ENCODE results near the gene KNG1. TPM values are rescaled to one million over a fixed set of nuclear protein-coding genes. Genes with fewer than 3 reads are reported as not detected.

KNG1 gene
- total and polyA plus RNA-seq, 2 of the 8 experiments (the other 6 are each of a cell fraction or from before 2014, with no cell fraction given): 0.05 TPM; not detected in 1

DNA sequence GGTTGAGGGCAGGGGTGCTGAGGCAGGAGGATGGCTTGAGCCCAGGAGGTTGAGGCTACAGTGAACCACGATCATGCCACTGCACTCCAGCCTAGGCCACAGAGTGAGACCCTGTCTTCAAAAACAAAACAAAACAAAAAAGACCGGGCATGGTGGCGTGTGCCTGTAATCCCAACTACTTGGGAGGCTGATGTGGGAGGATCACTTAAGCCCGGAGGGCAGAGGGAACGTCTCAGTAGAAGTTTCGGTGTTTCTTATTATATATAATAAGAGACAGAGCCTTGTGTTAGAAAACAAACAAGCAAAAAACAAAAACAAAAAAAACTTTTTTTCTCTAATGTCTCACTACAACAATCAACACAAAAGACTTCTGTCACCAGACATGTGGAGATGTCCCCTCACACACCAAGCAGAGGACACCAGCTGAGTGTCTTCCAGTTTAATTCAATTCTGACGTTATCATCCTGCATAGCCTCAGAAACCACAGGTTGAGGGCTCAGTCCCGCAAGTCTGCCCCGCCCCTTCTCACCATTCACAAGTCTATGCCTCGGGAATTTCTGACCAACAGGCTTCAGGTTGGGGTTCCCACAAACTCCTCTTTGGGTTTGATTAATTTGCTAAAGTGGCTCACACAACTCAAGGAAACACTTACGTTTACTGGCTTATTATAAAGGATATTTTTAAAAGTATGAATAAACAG is 42.2 kb downstream of the KNG1 start:
- Histone ChIP-seq H3K27me3 (replicated peaks in 1 of 4; ENCODE audit: control insufficient read depth in 3 of 4, extremely low read depth in 1 of 4, insufficient read depth in 3 of 4, low read length in 3 of 4) (no peaks in the 10 kb centered on the region), H4K5ac (ENCODE audit: insufficient read length, low read depth, low read length) (no peak overlapping the region), H3K9ac (replicated peaks in 1 of 4; ENCODE audit: extremely low read depth in 1 of 4, low read depth in 3 of 4, low read length in 3 of 4) (no peak overlapping the region), H2BK5ac (ENCODE audit: low read depth, low read length) (no peak overlapping the region), H2AK5ac (ENCODE audit: low read depth, low read length) (no peak overlapping the region), H3K23ac (ENCODE audit: insufficient read length) (no peak overlapping the region), H3K4me1 (replicated peaks in 1 of 4; ENCODE audit: control insufficient read depth in 3 of 4, insufficient read depth in 4 of 4, low read length in 3 of 4) (no peaks in the 10 kb centered on the region), H3K14ac (ENCODE audit: insufficient read length) (no peak overlapping the region), H3K4me3 (ENCODE audit: extremely low read depth in 1 of 4, insufficient read depth in 2 of 4, low read depth in 3 of 4, low read length in 4 of 4) (no peak overlapping the region), H3K79me1 (ENCODE audit: low read depth, low read length) (no peaks in the 10 kb centered on the region), H2BK12ac (ENCODE audit: low read depth, low read length) (0 out of 2 replicates have a peak overlapping the region, but pooled peaks have one; percentile 27), H3K4ac (replicated peaks; ENCODE audit: insufficient read length, low read depth, low read length) (no peak overlapping the region), H3K4me2 (ENCODE audit: insufficient read depth in 1 of 2, low read depth in 2 of 2, low read length in 2 of 2) (no peak overlapping the region), H4K91ac (replicated peaks; ENCODE audit: insufficient read length, low read length) (no peak overlapping the region), H3K56ac (replicated peaks; ENCODE audit: insufficient read length, low read depth, low read length) (no peak overlapping the region), H3K9me3 (ENCODE audit: insufficient read depth in 2 of 2, low read depth in 1 of 2, low read length in 1 of 2) (no peaks in the 10 kb centered on the region), H4K20me1 (replicated peaks in 1 of 2; ENCODE audit: control insufficient read depth in 1 of 2, insufficient read depth in 2 of 2, low read length in 2 of 2) (no peaks in the 10 kb centered on the region), H2BK15ac (ENCODE audit: low read length) (no peak overlapping the region), H3K23me2 (ENCODE audit: low read depth, low read length) (no peaks in the 10 kb centered on the region), H2BK20ac (ENCODE audit: low read length) (no peak overlapping the region), H3K36me3 (ENCODE audit: control insufficient read depth in 2 of 4, insufficient read depth in 4 of 4, low read length in 3 of 4) (no peaks in the 10 kb centered on the region), H3K79me2 (ENCODE audit: control insufficient read depth in 1 of 2, insufficient read depth in 2 of 2, low read length in 2 of 2) (no peaks in the 10 kb centered on the region), H2BK120ac (replicated peaks; ENCODE audit: low read depth, low read length) (no peak overlapping the region), H2AFZ (ENCODE audit: low read length) (no peak overlapping the region), H4K8ac (ENCODE audit: extremely low read depth, insufficient read depth, low read length) (no peak overlapping the region), H3K18ac (ENCODE audit: extremely low read depth, low read length) (no peak overlapping the region), H3K27ac (ENCODE audit: low read depth, low read length) (no peak overlapping the region)
- DNase-seq (ENCODE audit: low read depth in 1 of 2, low spot score in 2 of 2) (no peak), FAIRE-seq (no peak)
- ChIA-PET POLR2A (ENCODE audit: partially characterized antibody) (interaction anchor here (1.6 to 2.3 kb wide), 2 partner anchors 24 to 26 kb away, joined by 4 to 10 read pairs; partner anchors contain the start of gene EIF4A2), CTCF (ENCODE audit: partially characterized antibody) (interaction anchor here (0.9 to 1.4 kb wide), 2 partner anchors 150 to 163 kb away, joined by 3 read pairs; no protein-coding TSS in a partner anchor)
- TF ChIP-seq SIRT6 (IDR thresholded peaks at IDR 0.05; ENCODE audit: low read length) (no peak), NRF1 (IDR thresholded peaks at IDR 0.05; ENCODE audit: low read depth, low read length) (no peak), GABPA (IDR thresholded peaks at IDR 0.05; ENCODE audit: borderline replicate concordance, insufficient read depth, low read length) (no peak)
- TF ChIP-seq, protein P1, sequence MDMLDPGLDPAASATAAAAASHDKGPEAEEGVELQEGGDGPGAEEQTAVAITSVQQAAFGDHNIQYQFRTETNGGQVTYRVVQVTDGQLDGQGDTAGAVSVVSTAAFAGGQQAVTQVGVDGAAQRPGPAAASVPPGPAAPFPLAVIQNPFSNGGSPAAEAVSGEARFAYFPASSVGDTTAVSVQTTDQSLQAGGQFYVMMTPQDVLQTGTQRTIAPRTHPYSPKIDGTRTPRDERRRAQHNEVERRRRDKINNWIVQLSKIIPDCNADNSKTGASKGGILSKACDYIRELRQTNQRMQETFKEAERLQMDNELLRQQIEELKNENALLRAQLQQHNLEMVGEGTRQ (IDR thresholded peaks at IDR 0.05; ENCODE audit: low read length): no peak
- 84% methylated on average over 11 of the region's 11 CpGs; no CpG with 5 or more reads in 1 of the 2 experiments for WGBS, 2 experiments (ENCODE audit: extremely low coverage in 1 of 2, insufficient coverage in 1 of 2, insufficient read length in 1 of 2, insufficient replicate concordance in 2 of 2, low coverage in 1 of 2, low lambda C conversion rate in 2 of 2, missing lambda C conversion rate in 1 of 2)

Data from H1 (cell line).